ENCODE measurements around the gene SPA17.

The SPA17 gene

DNA sequence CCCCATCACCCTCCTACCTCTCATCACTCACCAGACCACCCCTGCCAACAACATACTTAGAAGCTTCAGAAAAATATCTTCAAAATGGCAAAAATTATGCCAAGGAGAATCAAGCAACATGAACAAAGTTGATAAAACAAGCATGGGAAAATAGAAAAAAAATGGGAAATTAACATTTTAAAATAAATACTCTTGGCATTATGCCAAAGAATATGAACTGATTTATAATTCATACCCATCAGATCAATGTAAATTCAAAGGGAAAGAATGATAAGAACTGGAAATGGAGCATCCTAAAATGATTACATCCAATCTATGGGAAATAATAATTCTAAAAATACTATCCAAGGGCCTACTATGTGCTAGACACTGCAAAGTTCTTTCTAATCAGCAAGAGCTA lies 12.2 kb upstream of the SPA17 start:
- Histone ChIP-seq H3K27me3 (ENCODE audit: control insufficient read depth in 2 of 2, insufficient read depth in 2 of 2, low read length in 2 of 2) (no peaks in the 10 kb centered on the region), H3K9me3 (ENCODE audit: control insufficient read depth in 2 of 2, low read length in 2 of 2) (no peaks in the 10 kb centered on the region), H3K4me3 (ENCODE audit: low read length in 2 of 2) (no peak overlapping the region), H3K36me3 (ENCODE audit: control insufficient read depth in 2 of 2, insufficient read depth in 2 of 2, low read length in 2 of 2) (peaks cover 28 to 33% of the 10 kb centered on the region in 2 donors), H3K4me1 (ENCODE audit: control insufficient read depth in 2 of 2, insufficient read depth in 2 of 2, low read length in 2 of 2) (no peaks in the 10 kb centered on the region), H3K27ac (ENCODE audit: low read depth in 2 of 2, low read length in 2 of 2) (no peak overlapping the region), H3K9ac (ENCODE audit: low read depth in 1 of 2, low read length in 2 of 2) (no peak overlapping the region)

DNA sequence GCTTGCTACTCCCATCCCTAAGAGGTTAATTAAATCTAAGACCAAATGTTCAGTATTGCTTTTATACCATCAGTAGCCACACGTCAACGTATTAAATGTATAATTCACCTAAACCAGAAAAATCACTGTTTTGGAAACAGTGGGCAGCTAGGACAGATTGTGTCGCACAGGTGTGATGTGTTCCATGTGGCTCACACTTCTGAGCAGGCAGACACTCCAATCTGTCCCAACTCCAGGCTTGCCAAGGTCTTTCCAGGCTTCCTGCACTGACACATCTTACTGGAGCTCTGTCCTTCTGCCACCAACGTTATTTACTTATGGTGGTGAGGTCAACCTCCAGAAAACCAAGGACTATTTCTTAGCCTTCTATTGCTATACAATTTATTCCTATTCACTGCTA lies 11.6 kb upstream of the SPA17 start:
- no peaks in the 10 kb centered on the region for H3K27me3 ChIP-seq (ENCODE audit: control insufficient read depth in 2 of 2, insufficient read depth in 2 of 2, low read length in 2 of 2)
- H3K36me3 ChIP-seq (ENCODE audit: control insufficient read depth in 2 of 2, insufficient read depth in 2 of 2, low read length in 2 of 2) = peaks cover 33% of the 10 kb centered on the region in 2 donors

DNA sequence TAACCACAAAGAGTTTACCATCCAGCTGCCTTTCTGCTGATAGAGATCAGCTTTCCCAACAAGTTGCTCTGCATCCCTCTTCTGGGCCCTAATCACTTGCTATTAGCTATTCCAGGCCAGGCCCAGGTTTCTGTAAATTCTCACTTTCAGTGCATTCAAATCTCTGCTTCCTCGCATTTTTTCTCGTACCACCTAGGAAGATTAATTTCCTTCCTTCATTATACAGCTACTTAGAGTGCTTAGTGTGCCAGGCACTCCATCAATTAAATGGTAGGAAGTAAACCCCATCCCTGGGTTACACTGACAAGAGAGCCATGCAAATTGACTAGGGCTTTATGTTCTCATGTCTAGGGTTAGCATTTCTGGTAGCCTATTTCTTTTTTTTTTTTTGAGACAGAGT lies 9.8 kb upstream of the SPA17 start:
- Histone ChIP-seq H3K27me3 (ENCODE audit: control insufficient read depth in 2 of 2, insufficient read depth in 2 of 2, low read length in 2 of 2) (no peaks in the 10 kb centered on the region), H3K4me3 (ENCODE audit: low read length in 2 of 2) (no peak overlapping the region), H3K36me3 (ENCODE audit: control insufficient read depth in 2 of 2, insufficient read depth in 2 of 2, low read length in 2 of 2) (peaks cover 19 to 40% of the 10 kb centered on the region in 2 donors), H3K27ac (ENCODE audit: low read depth in 2 of 2, low read length in 2 of 2) (no peak overlapping the region), H3K9me3 (ENCODE audit: control insufficient read depth in 2 of 2, low read length in 2 of 2) (no peaks in the 10 kb centered on the region), H3K4me1 (ENCODE audit: control insufficient read depth in 2 of 2, insufficient read depth in 2 of 2, low read length in 2 of 2) (no peaks in the 10 kb centered on the region), H3K9ac (ENCODE audit: low read depth in 1 of 2, low read length in 2 of 2) (no peak overlapping the region)

More for the DNA sequence above, 11.6 kb upstream of the SPA17 start:
- Histone ChIP-seq H3K4me1 (ENCODE audit: control insufficient read depth in 2 of 2, insufficient read depth in 2 of 2, low read length in 2 of 2) (no peaks in the 10 kb centered on the region), H3K9ac (ENCODE audit: low read depth in 1 of 2, low read length in 2 of 2) (no peak overlapping the region), H3K4me3 (ENCODE audit: low read length in 2 of 2) (no peak overlapping the region), H3K27ac (ENCODE audit: low read depth in 2 of 2, low read length in 2 of 2) (no peak overlapping the region), H3K9me3 (ENCODE audit: control insufficient read depth in 2 of 2, low read length in 2 of 2) (no peaks in the 10 kb centered on the region)

DNA sequence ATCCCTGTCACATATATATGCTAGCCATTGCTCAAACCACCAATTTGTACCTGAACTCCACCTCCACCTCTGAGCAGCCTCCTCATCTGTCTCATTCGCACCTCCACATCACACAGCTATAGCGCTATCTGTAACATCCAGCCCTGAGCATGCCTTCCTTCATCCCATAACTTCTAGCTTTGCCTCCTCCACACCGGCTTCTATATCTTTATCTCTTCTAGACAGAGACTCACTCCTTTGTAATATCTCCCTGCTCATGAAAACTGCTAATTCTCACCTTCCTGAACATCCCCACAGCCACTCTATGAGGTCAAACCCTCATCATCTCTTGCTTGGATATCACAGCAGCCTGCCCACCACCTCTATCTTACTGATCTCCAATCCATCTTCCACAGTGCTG lies 6.1 kb upstream of the SPA17 start:
- H3K4me3 ChIP-seq (ENCODE audit: low read length in 2 of 2) = no peak overlapping the region
- peaks cover 13 to 31% of the 10 kb centered on the region in 2 donors for H3K36me3 ChIP-seq (ENCODE audit: control insufficient read depth in 2 of 2, insufficient read depth in 2 of 2, low read length in 2 of 2)
- no peaks in the 10 kb centered on the region for H3K27me3 ChIP-seq (ENCODE audit: control insufficient read depth in 2 of 2, insufficient read depth in 2 of 2, low read length in 2 of 2)
- no peak overlapping the region for H3K9ac ChIP-seq (ENCODE audit: low read depth in 1 of 2, low read length in 2 of 2)
- H3K4me1 ChIP-seq (ENCODE audit: control insufficient read depth in 2 of 2, insufficient read depth in 2 of 2, low read length in 2 of 2) = peaks cover 3 to 16% of the 10 kb centered on the region in 2 donors
- no peak overlapping the region for H3K27ac ChIP-seq (ENCODE audit: low read depth in 2 of 2, low read length in 2 of 2)
- no peaks in the 10 kb centered on the region for H3K9me3 ChIP-seq (ENCODE audit: control insufficient read depth in 2 of 2, low read length in 2 of 2)

DNA sequence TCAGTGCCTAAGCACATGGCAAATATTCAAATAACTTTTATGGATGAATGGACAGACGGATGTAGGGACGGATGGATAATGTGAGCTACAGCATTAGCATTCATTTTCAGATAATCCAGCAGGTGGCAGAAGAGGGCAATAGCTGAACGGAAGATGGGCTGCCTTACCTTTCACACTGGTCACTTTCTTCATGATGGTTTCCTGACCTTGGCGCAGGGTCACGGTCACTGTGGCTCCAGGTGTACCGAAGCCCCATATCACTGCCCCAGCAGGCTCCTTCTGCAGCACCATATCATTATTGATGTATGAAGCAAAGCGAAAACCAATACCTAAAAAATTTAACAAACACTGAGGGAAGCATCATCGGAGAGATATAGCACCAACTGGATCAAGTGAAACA lies 4.5 kb upstream of the SPA17 start:
- Histone ChIP-seq H3K4me3 (ENCODE audit: low read length in 2 of 2) (no peak overlapping the region), H3K9ac (ENCODE audit: low read depth in 1 of 2, low read length in 2 of 2) (no peak overlapping the region), H3K36me3 (ENCODE audit: control insufficient read depth in 2 of 2, insufficient read depth in 2 of 2, low read length in 2 of 2) (peaks cover 13 to 31% of the 10 kb centered on the region in 2 donors), H3K9me3 (ENCODE audit: control insufficient read depth in 2 of 2, low read length in 2 of 2) (no peaks in the 10 kb centered on the region), H3K4me1 (ENCODE audit: control insufficient read depth in 2 of 2, insufficient read depth in 2 of 2, low read length in 2 of 2) (peaks cover 3 to 21% of the 10 kb centered on the region in 2 donors), H3K27ac (ENCODE audit: low read depth in 2 of 2, low read length in 2 of 2) (no peak overlapping the region), H3K27me3 (ENCODE audit: control insufficient read depth in 2 of 2, insufficient read depth in 2 of 2, low read length in 2 of 2) (no peaks in the 10 kb centered on the region)

DNA sequence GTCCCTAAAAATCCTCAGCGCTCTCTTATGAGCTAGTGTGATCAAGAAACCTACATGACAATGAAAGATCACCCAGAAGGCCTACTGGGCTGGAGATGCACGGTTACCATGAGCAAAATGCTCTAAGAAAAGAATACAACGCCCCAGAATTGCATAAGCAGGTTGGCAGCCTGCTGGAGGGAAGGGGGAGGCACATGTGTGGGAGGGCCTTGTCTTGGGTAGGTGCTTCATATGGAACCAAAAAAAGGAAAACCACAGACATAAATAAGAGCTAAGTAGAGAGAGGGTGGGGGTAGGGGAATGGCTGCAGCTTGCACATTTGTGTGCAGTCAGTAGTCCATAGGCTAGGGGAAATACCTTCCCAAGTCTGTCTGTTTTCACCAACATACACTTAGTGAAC lies 3.0 kb upstream of the SPA17 start:
- no peaks in the 10 kb centered on the region for H3K9me3 ChIP-seq (ENCODE audit: control insufficient read depth in 2 of 2, low read length in 2 of 2)
- no peaks in the 10 kb centered on the region for H3K27me3 ChIP-seq (ENCODE audit: control insufficient read depth in 2 of 2, insufficient read depth in 2 of 2, low read length in 2 of 2)
- peaks cover 3 to 26% of the 10 kb centered on the region in 2 donors for H3K4me1 ChIP-seq (ENCODE audit: control insufficient read depth in 2 of 2, insufficient read depth in 2 of 2, low read length in 2 of 2)
- peaks cover 9 to 22% of the 10 kb centered on the region in 2 donors for H3K36me3 ChIP-seq (ENCODE audit: control insufficient read depth in 2 of 2, insufficient read depth in 2 of 2, low read length in 2 of 2)
- no peak overlapping the region for H3K27ac ChIP-seq (ENCODE audit: low read depth in 2 of 2, low read length in 2 of 2)
- H3K4me3 ChIP-seq (ENCODE audit: low read length in 2 of 2) = no peak overlapping the region
- H3K9ac ChIP-seq (ENCODE audit: low read depth in 1 of 2, low read length in 2 of 2) = no peak overlapping the region

DNA sequence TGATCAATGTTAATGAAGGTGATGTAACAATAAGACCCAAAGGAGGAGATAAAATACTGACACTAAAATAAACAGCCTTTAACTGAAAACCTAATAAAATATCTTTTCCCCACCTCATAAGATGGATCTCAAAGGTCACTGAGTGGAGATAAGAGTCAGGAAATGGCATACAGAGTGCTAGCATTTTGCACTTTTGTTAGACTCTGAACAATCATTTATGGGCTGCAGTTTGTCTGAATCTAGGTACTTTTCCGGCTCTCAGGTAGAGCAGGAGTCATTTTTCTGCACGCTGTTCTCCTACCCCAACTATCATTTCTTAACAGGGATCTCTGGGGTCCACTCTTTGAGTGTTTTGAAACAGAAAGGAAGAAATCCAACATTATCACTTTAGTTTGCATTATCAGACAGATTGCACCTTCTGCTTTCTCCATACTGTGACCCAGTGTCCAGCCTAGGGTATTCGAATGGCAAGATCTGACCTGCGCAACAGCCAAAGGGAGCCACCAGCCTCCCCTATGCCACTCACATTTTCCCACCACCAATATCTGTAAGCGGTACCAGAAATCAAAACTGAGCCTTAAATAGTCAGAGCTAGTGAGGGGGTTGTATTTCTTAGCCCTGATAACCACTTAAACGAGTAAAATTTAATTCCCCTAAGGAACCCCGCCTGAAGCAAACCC lies 1.0 kb upstream of the SPA17 start:
- Histone ChIP-seq H3K4me3 (ENCODE audit: low read length in 2 of 2) (peak overlapping the region; percentile 86 to 90), H3K9ac (ENCODE audit: low read depth in 1 of 2, low read length in 2 of 2) (peak overlapping the region; percentile 94 to 96), H3K4me1 (ENCODE audit: control insufficient read depth in 2 of 2, insufficient read depth in 2 of 2, low read length in 2 of 2) (peaks cover 3 to 31% of the 10 kb centered on the region in 2 donors), H3K27ac (ENCODE audit: low read depth in 2 of 2, low read length in 2 of 2) (peak overlapping the region; percentile 94), H3K36me3 (ENCODE audit: control insufficient read depth in 2 of 2, insufficient read depth in 2 of 2, low read length in 2 of 2) (peaks cover 0 to 8% of the 10 kb centered on the region in 2 donors), H3K27me3 (ENCODE audit: control insufficient read depth in 2 of 2, insufficient read depth in 2 of 2, low read length in 2 of 2) (no peaks in the 10 kb centered on the region), H3K9me3 (ENCODE audit: control insufficient read depth in 2 of 2, low read length in 2 of 2) (no peaks in the 10 kb centered on the region)

DNA sequence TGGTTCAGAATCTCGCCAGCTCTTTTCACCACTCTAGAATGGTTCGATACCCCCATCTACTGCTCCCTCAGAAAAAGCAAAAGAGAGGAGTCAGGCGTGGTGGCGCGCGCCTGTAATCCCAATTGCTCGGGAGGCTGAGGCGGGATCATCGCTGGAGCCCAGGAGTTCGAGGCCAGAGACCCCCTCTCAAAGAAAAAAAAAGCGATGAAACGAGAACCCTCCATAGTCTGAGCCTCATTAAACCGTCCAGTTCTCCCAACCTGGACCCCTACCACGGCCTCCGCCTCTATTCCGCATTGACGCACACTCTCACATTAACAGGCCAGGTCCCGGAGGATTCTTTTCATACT lies 439 bp downstream of the SPA17 start:
- no peaks in the 10 kb centered on the region for H3K36me3 ChIP-seq (ENCODE audit: control insufficient read depth in 2 of 2, insufficient read depth in 2 of 2, low read length in 2 of 2)
- H3K9me3 ChIP-seq (ENCODE audit: control insufficient read depth in 2 of 2, low read length in 2 of 2) = no peaks in the 10 kb centered on the region
- no peaks in the 10 kb centered on the region for H3K27me3 ChIP-seq (ENCODE audit: control insufficient read depth in 2 of 2, insufficient read depth in 2 of 2, low read length in 2 of 2)
- H3K9ac ChIP-seq (ENCODE audit: low read depth in 1 of 2, low read length in 2 of 2) = peak overlapping the region; percentile 42 to 59
- H3K27ac ChIP-seq (ENCODE audit: low read depth in 2 of 2, low read length in 2 of 2) = peak overlapping the region; percentile 72 to 76
- H3K4me3 ChIP-seq (ENCODE audit: low read length in 2 of 2) = peak overlapping the region; percentile 86 to 90
- H3K4me1 ChIP-seq (ENCODE audit: control insufficient read depth in 2 of 2, insufficient read depth in 2 of 2, low read length in 2 of 2) = peaks cover 3 to 31% of the 10 kb centered on the region in 2 donors

DNA sequence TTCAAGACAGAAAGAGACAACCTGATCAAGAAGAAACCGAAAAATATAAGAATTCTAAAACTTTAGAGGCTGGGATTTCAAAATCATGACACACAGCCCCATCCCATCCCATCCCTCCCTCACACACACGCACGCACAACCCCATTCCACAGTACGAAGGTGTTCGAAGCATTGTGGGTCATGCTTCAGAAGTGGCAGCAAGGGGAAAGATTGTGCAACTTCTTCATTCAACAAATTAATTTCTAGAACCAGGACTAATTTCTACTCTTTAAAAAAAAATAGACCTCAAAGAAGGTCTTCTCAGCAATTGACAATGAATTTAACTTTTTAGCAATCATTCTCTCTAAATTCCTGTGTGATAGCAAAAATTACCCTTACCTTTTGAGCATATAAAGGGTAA lies 867 bp downstream of the SPA17 start:
- peaks cover 3 to 26% of the 10 kb centered on the region in 2 donors for H3K4me1 ChIP-seq (ENCODE audit: control insufficient read depth in 2 of 2, insufficient read depth in 2 of 2, low read length in 2 of 2)
- no peaks in the 10 kb centered on the region for H3K27me3 ChIP-seq (ENCODE audit: control insufficient read depth in 2 of 2, insufficient read depth in 2 of 2, low read length in 2 of 2)
- H3K27ac ChIP-seq (ENCODE audit: low read depth in 2 of 2, low read length in 2 of 2) = no peak overlapping the region
- peak overlapping the region; percentile 86 to 90 for H3K4me3 ChIP-seq (ENCODE audit: low read length in 2 of 2)
- H3K36me3 ChIP-seq (ENCODE audit: control insufficient read depth in 2 of 2, insufficient read depth in 2 of 2, low read length in 2 of 2) = no peaks in the 10 kb centered on the region
- no peak overlapping the region for H3K9ac ChIP-seq (ENCODE audit: low read depth in 1 of 2, low read length in 2 of 2)
- H3K9me3 ChIP-seq (ENCODE audit: control insufficient read depth in 2 of 2, low read length in 2 of 2) = no peaks in the 10 kb centered on the region

DNA sequence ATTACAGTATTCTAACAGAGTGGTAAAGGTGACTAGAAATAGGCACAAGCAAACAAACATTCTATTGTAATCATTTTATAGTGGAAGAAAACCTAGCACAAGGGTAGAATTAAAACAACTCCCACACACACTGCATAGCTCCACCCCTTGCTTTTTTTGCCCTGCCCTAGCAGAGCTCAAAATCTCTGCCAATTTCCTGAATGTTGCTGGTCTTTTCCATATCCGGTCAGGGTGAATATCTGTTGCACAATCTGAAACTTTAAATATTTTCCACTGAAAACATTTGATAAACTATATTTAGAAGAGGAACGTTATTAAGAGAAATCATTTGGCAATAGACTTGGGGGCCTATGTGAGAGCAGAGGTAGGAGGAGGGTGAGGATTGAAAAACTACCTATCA lies 2.7 kb downstream of the SPA17 start:
- Histone ChIP-seq H3K9ac (ENCODE audit: low read depth in 1 of 2, low read length in 2 of 2) (no peak overlapping the region), H3K4me1 (ENCODE audit: control insufficient read depth in 2 of 2, insufficient read depth in 2 of 2, low read length in 2 of 2) (peaks cover 3 to 20% of the 10 kb centered on the region in 2 donors), H3K36me3 (ENCODE audit: control insufficient read depth in 2 of 2, insufficient read depth in 2 of 2, low read length in 2 of 2) (no peaks in the 10 kb centered on the region), H3K27ac (ENCODE audit: low read depth in 2 of 2, low read length in 2 of 2) (peak overlapping the region; percentile 45 to 77), H3K9me3 (ENCODE audit: control insufficient read depth in 2 of 2, low read length in 2 of 2) (no peaks in the 10 kb centered on the region), H3K27me3 (ENCODE audit: control insufficient read depth in 2 of 2, insufficient read depth in 2 of 2, low read length in 2 of 2) (no peaks in the 10 kb centered on the region), H3K4me3 (ENCODE audit: low read length in 2 of 2) (no peak overlapping the region)

Measured in mucosa of rectum (tissue), 2 donors.